OCI-LY1 (cell line): ENCODE results near the gene DIP2C.

Experiments
- CTCF ChIP-seq: fragments of 200-600 bp; sonication (generic), shearing (Covaris generic); IDR thresholded peaks from 2 replicates; pipeline ENCODE4 v1.5.1; 2017; ENCODE audit warnings: mild to moderate bottlenecking, antibody characterized with exemption, low read length, moderate library complexity, mixed read lengths
- EZH2 ChIP-seq: fragments of 200-600 bp; sonication (generic), shearing (Covaris generic); IDR thresholded peaks from 2 replicates; pipeline ENCODE4 v1.8.0; 2017; ENCODE audit warnings: borderline replicate concordance, mixed run types, mild to moderate bottlenecking, antibody characterized with exemption, low read length, moderate library complexity, mixed read lengths

GRCh38 chr10:620417-620816 is 69.1 kb downstream of the DIP2C start:
- TF ChIP-seq CTCF (no peak), EZH2 (no peak)
